SK-MEL-5 (cell line): Measurements from ENCODE around the gene FARP1. TPM values are rescaled to one million over a fixed set of nuclear protein-coding genes. Genes with fewer than 3 reads are reported as not detected.

ENCODE experiments used
- DNase-seq: peaks from one replicate; pipeline ENCODE4 v3.0.0-alpha.2; 2016; ENCODE audit warnings: low read depth, low spot score
- in situ Hi-C: cut with HindIII; loops from 2 replicates; pipeline ENCODE4 v1.10.0; 2016; ENCODE audit warnings: low sequenced_read_pairs, high pct_unique_total_duplicates, low pct_unique_long_range_greater_than_20kb
- total RNA-seq: library from RNA; depleted of rRNA; stranded (reverse); fragments of >200 nt; shearing (Covaris generic); gene quantifications from 2 replicates; pipeline ENCODE4 v1.2.3, GENCODE V29; 2014

The FARP1 gene
- total RNA-seq, 1 experiment from 2014 or later = 39.8 TPM

DNA sequence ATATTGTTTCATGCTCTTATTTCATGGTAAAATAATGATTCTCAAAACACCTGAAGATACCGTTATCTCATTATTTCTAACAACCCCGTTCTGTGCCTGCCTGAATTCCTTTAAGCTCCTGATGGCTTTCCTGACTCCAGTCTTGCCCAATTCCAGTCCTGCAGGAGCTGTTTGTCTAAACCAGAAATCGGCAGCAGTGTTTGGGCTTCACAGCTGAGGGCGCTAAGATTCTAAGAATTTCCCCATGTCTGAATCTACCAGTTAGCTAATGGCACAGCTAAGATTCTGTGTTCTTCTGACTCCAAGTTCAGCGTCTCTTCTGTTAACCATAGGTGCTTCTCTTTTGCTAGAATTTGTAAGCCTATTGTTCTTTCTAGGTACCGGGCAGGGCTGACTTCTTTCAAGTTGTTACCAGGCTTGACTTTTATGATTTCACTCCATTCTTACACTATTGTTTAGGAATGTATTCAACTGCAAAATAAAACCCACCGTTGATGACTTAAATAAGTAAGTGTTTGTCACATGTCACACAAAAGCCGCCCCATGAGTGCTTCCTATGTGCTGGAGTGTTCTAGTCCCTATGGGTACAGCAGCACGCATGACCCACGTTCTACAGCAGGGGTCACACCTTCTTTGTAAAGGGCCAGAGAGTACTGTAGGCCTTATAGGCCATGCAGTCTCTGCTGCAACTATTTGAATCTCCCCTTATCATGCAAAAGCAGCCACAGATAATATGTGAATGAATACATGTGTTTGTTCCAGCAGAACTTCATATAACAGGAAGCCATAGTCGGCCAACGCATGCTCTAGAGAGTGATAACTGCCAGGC is 202.4 kb downstream of the FARP1 start:
- in situ Hi-C loops = no loop called here
- DNase-seq = peak; percentile 32

DNA sequence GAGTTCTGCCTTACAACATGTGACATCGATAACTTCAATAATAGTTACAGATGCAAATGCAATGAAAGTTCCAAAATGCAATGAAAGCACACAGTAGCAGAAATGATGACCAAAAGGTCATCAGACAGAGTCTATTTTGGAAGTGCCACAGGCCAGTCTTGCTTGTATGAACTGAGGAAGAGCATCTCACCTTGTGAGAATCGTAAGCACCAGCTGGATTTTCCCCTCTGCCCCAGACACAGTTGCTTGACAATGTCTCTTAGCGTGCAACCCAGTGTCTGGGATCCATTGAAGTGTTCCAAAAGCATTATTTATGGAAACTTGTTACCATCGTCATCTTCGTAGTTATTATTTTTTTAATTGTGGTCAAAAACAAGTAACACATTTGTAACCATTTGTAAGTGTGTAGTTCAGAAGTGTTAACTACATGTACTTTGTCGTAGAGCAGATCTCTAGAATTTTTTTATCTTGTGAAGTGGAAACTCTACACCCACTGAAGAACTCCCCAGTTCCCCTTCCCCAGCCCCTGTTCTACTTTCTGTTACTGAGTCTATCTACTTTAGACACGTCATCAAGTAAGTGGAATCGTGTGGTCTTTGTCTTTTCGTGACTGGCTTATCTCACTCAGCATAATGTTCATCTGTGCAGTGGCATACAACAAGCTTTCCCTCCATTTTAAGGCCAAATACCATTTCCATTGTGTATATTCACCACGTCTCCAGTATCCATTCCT is 204.2 kb downstream of the FARP1 start:
- no peak for DNase-seq
- in situ Hi-C loops = no loop called here

- in situ Hi-C loops = no loop called here
- no peak for DNase-seq
Observed at GRCh38 chr13:98347756-98348155, 204.9 kb downstream of the FARP1 start.

DNA sequence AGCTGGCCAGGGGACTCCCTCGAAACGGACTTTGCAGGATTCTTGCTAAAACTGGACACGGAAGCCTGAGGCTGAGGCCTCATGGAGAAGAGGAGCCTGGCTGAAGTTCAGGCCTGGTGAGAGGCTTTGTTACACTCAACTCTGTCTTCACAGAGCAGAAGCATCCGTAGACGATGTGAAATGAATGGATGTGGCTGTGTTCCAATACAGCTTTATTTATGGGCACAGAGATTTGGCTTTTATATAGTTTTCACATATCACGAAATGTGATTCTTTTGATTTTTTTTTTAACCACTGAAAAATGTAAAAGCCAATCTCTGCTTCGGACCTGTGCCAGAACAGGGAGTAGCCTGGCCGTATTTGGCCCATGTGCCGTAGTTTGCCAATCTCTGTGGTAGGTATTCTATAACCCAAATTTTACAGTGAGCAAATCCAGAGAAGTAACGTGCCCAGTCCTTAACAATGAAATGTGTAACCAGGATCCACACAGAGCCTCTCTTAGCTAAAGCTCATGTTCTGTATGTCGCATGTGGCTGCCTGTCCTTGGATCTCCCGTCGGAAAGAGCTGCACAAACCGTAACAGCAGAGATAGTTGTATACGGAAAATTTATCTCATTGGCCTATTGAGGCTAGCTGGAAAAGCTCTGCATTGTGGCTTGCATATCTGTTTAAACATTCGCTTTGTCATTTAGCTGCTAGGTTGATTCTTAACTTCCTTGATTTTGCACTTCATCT is 205.7 kb downstream of the FARP1 start:
- DNase-seq = no peak
- in situ Hi-C loops = no loop called here

GRCh38 chr13:98349731-98350305 is 206.9 kb downstream of the FARP1 start:
- peak; percentile 10 for DNase-seq
- in situ Hi-C loops = no loop called here

- in situ Hi-C loops = no loop called here
- DNase-seq = no peak
Observed at GRCh38 chr13:98350746-98351330, 207.9 kb downstream of the FARP1 start.

DNA sequence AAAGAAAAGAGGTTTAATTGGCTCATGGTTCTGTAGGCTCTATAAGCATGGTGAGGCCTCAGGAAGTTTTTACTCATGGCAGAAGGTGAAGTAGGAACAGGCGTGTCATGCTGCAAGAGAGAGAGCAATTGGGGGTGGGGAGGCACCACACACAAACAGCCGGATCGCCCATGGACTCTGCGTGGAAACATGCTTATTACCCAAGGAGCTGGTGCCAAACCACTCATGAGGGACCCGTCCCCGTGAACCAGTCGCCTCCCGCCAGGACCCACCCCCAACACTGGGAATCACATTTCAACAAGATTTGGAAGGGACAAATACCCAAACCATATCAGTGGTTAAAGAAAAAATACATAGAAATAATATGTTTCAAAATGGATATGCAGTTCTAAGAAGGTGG is 208.7 kb downstream of the FARP1 start:
- in situ Hi-C loops = no loop called here
- no peak for DNase-seq

DNA sequence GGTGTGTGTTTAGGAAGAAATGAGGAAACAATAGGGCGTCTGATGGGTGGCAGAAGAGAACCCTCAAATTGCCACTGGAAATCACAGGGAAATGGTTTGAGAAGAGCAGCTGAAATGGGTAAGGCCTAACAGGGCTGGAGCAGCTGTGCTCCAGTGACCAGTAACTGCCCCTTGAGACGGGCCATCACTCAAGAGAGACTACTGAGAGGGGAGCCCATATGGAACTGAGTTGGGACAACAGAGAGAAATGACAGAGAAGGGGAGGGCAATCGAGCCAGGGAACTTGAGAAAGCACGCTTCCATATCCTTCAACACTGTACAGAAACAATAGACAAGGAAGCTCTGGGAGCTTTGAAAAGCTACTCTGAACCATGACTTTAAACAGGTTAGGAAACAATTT is 209.3 kb downstream of the FARP1 start:
- no peak for DNase-seq
- in situ Hi-C loops = no loop called here

- in situ Hi-C loops = no loop called here
- DNase-seq = no peak
Observed at GRCh38 chr13:98353750-98354149, 210.9 kb downstream of the FARP1 start.

DNA sequence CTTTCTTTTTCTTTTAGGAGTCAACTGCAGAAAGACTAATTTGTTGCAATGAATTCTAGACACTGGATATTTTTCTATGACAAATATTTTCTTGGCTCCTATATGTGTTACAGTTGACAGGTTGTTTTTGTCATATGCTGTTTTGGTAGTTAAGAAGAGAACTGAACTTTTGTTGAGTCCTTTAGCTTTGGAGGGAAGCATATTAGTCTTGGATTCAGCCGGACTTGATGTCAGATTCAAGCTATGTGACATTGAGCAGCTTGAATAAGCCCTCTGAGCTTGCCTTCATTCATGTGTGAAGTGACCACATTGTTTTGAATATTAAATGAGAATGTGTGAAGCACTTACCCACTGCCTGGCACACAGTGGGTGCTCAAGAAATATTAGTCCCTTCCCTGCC is 216.0 kb downstream of the FARP1 start:
- DNase-seq = no peak
- in situ Hi-C loops = no loop called here

GRCh38 chr13:98360545-98360944 is 217.7 kb downstream of the FARP1 start:
- in situ Hi-C loops = no loop called here

DNA sequence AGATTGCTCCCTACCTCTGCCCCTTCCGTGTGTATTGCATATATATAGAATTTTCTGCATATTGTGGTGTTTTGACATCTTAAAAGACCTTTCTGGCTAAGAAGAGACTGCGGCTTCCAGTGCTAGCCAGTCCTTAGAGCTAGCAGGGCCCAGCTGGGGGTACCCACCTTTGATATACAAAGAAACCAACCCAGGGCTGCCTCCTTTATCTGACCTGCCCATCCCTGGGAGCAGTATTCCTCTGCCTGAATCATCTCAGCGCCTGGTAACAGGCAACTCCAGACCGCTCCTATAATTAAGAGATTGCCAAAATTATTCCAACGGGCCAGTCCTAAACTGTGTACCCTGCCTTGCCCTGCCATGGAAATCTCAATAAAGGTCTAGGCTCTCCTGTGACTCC is 220.4 kb downstream of the FARP1 start:
- in situ Hi-C loops = no loop called here
- no peak for DNase-seq

More at GRCh38 chr13:98360545-98360944, 217.7 kb downstream of the FARP1 start:
- no peak for DNase-seq

DNA sequence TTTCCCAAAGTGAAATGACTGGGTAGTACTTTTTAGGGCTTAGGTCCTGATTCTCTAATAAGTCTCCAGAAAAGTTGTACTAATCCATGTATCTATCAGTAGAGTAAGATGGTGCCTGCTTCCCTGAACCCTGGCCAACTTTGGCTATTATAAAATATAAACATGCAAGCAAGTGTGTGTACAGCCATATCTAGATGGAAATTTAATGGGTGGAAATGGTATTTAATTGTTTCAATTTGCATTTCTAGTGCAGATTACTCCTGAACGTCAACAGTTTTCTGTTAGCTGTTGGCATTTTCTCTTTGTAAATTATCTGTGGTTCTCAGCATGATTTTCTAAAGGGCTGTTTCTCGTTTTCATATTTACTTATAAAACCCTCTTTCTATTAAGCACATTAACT is 221.3 kb downstream of the FARP1 start:
- in situ Hi-C loops = no loop called here
- DNase-seq = no peak

- no peak for DNase-seq
- in situ Hi-C loops = no loop called here
Observed at GRCh38 chr13:98364647-98365046, 221.8 kb downstream of the FARP1 start.

DNA sequence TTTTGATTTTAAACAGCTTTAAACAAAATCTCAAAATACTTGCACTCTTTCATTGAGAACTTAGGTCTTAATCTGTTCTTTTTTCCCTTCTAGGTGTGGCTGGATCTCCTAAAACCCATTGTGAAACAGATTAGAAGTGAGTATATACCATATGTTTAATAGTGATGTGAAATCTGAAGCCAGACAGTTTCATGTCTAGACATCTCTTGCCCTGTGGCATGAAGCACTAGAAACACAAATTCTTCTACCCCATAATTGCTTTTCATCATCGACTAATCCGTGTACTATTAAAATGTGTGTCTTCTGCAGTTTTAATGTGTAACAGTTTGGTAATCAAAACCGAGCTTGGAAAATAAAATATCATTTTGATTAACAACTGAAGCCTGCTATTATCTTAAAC is 222.4 kb downstream of the FARP1 start:
- in situ Hi-C loops = no loop called here
- DNase-seq = no peak

DNA sequence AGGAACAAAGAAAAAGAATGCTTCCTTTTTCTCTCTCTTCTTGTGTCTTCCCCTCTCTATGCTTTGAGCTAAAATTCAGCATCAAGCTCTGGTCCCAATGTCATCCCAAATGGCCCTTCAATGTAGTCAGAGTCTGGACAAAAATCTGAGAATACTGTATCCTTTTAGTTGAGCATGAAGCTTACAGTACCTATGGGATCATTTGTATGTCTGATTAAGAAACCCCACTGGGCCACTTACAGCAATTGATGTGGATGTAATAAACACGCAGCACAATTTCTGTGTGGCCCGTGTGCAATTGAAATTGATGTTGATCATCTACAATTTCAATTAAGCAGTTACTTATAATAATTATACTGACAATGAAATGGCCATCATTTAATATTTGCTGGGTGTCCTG is 223.1 kb downstream of the FARP1 start:
- DNase-seq = no peak
- in situ Hi-C loops = no loop called here

DNA sequence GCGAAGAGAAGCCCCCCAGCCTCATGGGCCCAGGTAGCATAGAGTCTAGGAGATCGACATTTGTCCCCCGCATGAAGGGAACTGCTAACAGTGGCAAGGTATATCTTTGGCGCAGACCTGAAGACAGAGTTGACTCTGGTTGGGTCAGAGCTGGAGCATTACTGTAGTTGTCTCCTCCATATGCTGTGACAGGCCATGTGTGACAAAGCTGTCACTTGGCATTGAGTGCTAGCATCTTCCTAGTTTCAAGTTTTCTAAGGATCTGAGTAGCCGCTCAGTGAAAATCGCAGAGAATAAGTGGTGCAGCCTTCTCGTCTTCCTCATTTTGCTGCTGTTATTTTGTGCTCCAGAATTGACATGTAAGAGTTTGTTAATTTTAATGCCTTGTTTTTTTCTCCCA is 223.5 kb downstream of the FARP1 start:
- no peak for DNase-seq
- in situ Hi-C loops = no loop called here

GRCh38 chr13:98366959-98367358 is 224.1 kb downstream of the FARP1 start:
- in situ Hi-C loops = no loop called here
- no peak for DNase-seq
